ENCODE data around the gene SARDH.
"Not testable (repeated sequence)": the region's sequence is repeated elsewhere in the genome, so short reads cannot be mapped to it uniquely, and the experiment has no call there.

Gene SARDH

DNA sequence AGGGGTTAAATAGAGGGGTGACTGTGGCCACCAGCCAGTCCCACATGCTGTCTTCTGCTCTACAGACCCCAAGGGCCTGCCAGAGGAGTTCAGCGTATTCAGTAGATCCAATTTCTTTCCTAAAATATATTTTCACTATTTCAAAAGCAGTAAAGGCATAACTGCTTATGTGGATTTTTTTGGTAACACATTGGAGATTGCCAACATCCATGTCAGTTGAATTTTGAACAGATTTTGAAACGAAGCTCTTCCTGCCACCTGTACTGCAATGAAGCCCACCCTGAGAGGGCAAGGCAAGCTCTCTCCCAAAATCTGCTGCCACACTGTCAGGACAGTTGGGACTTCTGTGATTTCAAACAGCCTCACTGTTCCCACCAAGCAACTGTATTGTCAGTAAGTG lies 37.1 kb upstream of the SARDH start:
- no peak for DNase-seq

DNA sequence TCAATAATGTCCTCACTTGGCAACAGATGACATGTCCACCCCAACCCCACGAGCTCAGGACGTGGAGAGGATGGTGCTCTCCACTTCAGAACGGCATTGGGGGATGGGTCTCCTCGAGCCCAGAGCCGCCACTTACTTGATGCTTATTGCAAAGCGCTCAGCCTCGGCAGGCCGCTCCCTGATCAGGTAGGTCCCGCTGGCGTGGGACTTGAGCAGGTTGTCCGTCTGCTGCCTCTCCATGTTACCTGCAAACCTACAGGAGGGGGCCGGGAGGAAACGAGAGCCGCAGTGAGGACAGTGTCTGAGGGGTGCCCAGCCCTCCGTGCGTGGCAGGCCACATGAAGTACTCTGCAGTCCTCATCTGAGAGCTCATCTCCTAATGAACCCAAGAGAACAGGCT lies 36.6 kb upstream of the SARDH start:
- no peak for DNase-seq

DNA sequence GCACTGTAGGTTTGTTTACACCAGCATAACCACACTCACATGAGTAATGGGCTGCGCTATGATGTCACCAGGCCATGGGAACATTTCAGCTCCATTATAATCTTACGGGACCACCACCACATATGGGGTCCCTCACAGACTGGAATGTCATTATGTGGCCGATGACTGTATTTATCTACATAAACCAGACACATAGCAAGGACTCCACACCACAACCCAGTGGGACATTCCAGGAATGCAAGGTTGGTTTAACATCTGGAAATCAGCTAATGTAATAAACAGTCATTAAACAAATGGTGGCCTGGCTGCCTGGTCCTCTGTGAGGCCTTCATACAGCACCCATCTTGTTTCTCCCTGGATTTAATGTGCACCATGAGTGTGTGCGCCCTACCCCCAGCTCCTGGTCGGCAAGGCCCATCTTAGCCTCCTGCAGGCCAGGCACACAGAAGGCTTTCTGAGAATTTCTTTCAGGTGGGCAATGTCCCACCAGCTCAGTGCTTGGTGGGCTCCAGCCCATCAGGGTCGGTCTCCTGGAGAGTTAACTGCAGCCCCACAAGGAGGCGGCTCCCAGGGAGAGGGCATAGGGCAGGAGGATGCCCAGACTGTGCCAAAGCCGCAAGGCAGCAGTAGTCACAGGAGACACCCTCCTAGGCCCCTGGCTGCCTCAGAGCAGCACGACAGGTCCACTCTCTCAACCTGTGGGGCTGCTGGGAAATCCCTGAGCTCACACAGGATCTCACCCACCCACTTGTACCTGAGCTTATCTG lies 35.9 kb upstream of the SARDH start:
- no peak for DNase-seq

DNA sequence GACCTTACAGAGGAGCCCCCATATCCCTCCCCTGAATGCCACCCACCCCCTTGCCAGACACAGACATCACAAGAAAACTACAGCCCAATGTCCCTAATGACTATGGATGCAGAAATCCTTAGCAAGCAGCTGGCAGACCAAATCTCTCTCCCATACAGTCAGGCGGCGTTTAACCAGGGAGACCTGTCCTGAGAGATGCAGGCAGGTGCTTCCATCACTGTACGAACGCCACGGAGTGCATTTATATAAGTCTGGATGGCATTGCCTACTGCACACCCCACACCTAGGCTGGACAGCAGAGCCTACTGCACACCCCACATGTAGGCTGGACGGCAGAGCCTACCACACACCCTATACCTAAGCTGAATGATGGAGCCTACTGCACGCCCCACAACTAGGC lies 34.4 kb upstream of the SARDH start:
- DNase-seq = no peak

DNA sequence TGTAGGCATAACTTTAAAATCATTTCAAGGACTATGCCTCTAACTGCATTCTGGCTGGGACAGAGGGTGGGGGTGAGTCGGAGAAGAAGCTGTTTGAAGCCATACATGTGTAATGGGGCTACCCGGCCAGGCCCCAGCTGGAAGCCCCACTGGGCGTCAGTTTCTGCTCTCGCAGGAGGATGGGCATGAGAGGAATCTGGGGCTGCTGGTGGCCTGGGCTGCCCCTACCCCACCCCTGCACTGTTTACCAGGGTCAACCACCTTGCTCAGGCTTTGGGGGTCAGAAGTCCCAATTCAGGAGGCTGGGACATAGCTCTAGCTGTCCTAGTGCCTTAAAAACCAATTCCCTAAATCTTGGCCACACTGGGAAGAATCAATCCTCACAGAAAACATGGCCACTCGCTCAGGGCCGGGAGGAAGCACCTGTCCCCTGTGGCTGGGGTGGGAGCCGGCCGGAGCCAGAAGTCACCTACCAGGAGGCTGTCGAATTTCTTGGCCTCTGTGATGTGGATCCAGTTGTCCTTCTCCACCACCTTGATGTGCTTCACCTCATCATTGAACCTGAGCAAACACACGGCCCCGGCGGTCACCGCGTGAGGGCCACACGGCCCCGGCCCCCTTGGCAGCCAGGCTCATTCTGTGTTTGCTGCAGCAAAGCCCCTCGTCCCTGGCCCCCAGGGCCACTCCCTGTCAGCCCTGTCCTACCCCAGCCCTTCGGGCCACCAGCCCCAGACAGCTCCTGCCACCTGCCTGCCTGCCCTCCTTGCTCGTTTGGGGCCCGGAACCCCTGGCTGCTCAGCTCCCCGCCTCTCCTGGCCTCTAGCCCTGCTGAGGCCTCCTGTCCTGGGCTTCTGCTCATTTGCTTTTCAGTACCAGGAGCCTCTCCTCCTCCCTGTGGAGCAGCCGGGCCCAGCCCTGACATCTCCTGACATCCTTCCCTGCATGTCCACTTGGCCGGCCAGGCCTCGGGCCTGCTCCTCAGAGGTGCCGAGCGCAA lies 33.6 kb upstream of the SARDH start:
- DNase-seq = no peak

DNA sequence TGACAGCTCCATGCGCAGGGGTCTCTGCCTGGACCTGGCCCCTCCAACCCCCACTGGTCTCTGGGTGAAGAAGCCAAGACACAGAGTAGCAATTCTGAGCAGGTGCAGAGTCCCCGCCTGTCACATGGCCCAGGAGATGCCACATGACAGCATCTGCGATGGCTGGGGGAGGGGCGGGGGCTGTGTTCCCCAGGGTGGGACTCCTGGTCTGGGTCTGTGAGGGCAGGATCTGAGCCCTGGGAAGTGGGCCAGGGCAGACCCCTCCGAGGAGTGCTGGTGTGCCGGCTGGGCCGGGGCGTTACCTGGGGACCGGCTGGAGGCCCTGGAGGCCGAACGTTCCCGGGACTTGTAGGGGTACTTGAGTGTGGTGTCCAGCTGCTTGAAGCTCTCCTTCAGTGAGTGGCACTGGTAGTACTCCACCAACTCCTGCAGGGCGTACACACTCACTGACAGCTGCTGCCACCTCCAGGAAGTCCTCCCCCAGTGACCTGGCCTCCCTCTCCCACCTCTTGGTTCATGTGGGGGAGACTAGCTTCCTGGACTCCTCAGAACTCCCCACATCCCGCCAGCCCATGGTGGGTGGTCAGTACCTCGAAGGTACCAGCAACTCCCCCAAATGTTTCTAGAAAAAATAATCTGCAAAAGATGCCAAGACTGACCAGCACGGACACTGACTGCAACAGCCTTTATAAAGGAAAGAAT lies 32.1 kb upstream of the SARDH start:
- no peak for DNase-seq

DNA sequence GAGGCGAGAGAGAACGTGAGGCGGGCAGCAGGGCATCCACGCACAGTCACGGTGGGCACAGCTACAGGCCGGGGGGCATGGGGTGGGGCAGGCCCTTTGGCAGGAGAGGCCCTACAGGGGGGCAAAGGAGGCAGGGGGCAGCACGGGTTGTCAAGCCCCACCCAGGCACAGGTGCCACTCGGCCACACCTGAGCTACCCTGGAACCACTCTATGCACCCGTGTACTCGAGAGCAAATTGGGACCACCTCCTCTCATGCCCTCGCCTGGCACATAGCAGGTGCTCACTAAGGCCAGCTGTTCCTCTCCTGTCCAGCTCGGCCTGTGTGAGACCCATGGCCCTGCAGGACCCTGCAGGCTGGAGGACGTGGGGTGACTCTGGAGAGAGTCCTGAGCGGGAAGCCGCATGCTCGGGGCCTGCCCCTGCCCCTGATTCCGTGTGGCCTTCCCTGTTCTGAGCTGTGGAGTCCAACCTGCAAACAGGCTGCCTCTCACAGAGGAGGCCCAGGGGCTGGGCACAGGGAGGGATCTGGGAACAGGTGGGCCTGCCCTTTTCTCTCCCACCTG lies 31.4 kb upstream of the SARDH start:
- DNase-seq = no peak

DNA sequence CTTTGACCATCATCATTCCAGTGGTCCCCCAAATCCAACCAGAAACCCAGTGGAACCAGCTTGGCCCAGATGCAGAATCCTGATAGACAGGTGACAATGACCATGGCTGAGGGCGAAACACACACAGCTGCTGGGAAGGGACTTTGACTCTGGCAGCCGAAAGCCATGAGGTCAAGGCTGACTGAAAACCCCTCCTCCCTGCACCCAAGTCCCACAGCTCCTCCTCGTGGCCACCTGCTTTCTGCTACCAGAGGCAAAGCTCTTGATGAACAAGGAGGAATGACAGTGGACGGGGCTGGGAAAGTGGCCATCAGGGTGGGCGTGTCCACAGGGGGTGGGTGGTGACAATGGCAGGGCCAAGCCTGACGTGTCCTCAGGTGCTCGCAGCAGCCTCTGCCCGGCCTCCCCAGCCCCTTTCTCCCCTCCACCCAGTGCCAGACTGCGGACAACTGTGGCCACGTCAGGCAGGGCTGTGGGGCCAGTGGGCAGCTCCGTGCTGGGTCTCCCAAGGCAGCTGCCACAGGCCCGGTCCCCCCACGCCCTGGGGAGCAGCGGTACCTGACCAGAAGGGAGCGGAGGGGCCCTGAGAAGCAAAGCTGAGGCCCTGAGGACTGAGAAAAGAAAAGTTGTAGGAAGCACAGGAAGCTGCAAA lies 30.8 kb upstream of the SARDH start:
- DNase-seq = no peak

DNA sequence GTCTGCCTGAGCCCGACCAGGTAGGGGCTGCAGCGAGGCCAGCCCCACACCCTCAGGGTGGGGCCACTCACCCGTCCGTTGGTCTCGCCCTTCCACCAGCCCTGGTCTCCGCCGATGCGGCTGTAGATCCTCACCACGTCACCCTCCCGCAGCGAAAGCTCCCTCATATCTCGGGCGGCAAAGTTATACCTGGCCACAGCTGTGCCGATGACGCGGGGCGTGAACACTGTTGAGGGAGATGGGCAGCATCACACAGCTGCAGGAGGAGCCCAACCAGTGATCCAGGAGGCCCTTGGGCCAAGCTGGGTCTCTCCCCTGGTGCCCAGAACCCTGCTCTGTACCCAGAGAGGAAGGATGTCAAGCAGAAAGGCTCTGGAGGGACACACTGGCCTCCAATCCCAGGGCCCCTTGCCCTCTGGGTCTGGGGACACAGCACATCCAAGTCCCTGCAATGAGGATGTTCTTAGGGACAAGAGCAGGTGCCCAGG lies 30.3 kb upstream of the SARDH start:
- DNase-seq = no peak

DNA sequence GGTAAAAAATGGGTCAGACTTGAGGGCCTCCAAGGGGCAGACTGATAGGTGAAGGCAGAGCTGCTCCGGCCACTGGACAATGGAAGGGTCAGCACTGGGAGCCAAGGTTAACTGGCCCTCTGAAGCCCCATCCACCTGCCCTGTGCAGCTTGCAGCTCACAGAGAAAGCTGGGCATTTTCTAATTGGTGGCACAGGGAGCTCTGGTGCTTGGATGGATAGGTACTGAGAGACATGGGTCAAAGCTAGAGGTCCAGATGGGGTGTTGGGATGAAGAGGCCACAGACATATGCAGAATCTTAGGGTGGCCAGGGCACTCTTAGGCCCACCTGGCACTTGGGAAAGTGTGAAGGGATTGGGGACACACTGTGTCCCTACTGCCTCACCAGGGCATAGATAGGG lies 29.5 kb upstream of the SARDH start:
- DNase-seq = no peak

DNA sequence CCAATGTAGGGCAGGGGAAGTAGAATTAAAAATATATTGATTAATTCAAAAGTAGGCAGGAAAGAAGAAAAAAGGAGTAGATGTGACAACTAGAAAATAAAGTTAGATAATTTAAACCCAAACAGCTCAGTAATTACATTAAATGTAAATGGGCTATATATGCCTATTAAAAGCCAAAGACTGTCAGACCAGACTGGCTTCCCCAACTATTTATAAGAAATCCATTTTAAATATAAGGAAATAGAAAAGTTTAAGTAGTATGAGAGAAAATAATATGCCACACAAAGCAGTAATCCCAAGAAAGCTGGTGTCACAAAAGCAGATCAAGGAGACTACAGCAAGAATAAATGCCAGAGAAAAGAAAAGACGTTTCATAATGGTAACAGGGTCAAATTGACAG lies 28.9 kb upstream of the SARDH start:
- no peak for DNase-seq

DNA sequence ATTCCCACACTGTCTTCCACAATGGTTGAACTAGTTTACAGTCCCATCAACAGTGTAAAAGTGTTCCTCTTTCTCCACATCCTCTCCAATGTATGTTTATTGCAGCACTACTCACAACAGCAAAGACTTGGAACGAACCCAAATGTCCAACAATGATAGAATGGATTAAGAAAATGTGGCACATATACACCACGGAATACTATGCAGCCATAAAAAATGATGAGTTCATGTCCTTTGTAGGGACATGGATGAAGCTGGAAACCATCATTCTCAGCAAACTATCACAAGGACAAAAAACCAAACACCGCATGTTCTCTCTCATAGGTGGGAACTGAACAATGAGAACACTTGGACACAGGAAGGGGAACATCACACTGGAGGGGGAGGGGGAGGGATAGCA lies 28.1 kb upstream of the SARDH start:
- DNase-seq = not testable (repeated sequence)

DNA sequence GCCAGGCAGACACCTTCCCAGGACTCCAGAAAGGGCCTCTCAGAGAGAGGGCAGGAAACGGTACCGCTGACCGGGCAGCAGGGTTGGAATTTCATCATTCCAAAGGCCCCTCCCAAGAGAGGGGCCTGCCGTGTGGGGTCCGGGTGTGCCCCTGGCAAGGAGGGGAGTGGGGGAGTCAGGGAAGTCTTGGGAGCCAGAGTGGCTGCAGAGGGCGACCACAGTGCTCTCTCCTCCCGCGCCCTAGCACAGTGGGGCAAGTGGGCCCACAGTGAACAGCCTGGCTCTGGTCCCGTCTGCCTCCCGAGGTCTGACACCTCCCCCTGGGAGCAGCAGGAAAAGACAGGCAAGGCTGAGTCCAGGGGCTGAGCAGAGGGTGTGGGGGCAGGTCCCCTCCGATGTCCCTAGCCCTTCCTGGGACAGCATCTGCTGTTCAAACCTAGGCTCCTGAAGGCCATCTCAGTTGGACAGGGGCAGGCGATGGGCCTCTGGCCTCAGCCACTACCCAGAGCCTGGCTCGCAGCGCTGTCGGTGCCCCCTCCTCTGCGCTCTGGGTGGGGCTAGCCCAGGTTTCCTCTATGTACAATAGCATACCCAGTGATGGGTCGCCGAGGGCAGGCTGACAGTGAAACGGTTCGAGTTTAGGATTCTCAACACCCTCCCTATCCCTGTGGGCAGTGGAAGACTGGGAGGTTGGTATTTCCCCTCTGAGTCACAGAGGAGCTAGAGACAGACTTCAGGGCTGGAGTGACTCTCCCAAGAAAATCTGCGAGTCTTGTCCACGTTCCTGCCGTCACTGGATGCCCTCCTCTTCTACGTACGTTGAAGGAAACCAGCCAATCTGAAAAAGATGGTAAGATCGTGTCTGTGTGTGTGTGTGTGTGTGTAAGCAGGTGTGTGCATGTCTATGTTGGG lies 25.4 kb upstream of the SARDH start:
- no peak for DNase-seq

DNA sequence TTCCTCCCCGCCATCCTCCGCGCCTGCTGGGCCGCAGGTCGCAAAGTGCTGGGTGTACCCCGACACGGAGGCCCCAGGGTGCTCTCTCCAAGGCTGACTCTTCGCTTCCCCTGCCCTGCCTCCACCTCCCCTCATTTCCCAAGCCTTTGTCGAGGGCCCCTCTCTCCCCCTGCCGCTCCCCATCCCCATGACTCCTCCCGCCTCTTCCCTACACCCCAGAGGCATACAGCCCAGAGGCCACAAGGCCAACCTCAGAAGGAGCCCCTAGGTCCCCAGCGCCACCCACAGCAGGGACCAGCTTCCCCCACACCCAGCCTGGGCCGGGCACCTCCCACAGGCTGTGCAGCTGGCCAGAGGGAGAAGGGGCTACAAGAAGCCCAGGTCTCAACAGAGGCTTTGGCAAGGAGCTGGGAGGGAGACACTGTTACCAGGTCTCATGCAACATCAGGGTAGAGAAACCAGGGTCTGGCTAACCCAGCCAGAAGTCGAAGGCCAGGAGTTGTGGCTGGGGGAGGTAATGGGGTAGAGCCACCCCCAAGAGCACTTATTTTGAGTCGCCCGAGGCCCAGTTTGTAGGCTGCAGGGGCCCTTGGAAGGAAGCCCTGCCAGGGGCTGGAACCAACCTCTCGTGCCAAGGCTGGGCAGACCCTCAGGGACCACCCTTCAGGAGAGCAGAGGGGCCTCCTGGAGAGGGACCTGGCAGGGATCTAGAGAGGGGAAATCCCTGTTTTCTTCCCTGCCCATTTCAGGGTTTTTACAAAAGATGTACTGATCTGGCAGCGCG lies 24.5 kb upstream of the SARDH start:
- no peak for DNase-seq

DNA sequence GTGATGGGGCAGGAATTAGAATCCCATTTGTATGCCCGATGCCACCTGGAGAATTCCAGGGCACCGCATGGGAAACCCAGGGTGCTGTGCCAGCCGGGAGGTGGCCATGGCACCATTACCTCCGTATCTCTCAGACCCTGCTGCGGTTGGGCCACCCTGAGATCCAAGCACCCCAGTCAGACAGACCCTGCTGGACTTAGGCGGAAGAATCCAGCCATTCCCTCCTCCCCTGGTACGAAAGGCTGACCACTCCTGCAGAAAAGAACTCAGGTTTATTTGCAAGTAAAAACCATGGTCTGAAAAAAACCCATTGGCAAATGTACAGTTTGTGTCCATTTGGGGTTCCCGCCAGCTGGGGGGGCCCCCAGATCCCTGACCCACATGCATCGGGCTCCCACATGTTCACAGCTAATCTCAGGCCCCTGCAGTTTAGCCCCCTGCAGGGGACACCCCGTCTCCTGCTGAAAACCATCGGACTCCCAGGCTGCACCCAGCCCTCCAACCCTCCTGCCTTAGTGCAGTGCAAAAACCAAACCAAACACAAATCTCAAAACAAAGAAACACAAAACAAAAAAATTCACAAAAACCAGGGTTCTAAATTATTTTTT lies 23.6 kb upstream of the SARDH start:
- no peak for DNase-seq

DNA sequence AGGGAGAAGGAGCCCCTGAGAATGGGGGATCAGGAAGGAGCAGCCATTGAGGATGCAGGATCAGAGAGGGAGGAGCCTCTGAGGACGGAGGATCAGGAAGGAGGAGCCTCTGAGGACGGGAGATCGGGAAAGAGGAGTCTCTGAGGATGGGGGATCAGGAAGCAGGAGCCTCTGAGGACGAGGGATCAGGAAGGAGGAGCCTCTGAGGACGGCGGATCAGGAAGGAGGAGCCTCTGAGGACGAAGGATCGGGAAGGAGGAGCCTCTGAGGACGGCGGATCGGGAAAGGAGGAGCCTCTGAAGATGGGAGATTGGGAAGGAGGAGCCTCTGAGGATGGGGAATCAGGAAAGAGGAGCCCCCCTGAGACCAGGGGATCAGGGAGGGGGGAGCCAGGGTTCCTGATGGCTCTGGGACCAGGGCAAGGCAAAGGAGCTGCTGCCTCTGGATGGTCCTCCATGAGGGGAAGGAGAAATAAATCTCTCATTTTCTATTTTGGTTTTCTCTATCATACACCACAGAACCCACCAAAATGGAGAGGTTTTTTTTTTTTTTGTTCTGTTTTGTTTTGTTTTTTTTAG lies 22.6 kb upstream of the SARDH start:
- no peak for DNase-seq

DNA sequence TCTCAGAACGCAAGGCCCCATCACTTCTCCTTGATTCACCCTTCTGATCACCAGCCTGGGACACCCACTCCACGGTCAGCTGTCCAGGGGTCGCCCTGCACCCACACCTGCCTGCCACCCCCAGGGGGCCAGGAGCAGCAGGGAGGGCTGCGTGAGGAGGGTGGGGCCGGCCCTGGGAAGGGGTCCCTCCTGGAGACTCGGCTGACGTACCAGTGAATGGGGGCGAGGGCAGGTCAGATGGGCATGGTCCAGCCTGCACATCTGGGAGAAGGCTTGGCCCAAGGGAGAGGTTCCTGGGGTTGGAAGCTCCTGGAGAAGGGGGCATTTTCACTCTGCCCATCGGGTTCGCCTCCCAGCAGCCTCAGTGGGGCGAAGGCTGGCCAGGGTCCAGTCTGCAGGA lies 21.8 kb upstream of the SARDH start:
- DNase-seq = no peak

DNA sequence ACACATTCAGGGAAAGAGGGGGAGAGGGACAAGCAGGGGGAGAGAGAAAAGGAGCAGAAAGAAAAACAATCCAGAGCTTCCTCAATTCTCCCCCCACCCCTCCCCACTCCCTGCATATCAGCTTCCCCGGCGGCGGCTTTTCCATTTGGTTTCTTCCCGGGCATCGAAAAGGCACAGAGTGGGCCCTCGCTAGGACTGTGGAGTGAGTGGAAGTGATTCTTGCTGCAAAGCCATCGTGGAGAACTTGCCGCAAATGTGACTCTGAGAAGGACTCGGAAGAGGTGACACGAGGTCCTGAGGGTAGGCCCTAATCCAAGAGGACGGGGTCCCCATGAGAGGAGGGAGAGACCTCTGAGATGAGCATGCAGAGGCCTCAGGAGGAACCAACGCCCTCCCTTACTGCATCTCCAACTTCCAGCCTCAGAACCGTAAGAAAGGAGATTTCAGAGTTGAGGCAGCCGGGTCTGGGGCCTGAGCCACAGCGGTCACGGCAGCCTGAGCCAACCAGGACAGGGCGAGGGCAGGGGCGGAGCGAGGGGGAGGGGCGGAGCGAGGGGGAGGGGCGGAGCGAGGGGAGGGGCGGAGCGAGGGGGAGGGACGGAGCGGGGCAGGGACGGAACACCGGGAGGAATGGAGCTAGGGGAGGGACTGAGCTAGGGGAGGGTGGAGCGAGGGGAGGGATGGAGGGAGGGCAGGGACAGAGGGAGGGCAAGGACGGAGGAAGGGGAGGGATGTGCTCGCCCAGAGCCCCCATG lies 21.2 kb upstream of the SARDH start:
- DNase-seq = no peak

DNA sequence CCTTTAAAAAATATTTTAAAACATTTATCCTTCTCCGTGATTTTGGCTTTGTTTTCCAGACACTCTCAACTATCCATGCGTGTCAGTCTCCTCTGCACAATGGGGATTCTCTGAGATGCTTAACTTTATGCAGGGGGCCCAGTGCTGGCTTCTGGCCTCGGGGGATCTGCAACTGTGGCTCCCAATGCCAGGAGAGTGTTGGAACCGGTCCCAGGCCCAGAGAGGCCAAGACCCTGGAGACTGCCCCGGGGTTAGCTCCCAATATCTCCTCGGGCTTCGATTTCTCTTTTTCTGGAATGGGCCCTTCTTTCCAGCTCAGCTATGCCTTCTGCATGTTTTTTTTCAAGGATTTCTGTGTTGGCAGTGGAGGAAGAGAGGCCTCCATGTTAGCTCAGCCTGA lies 20.1 kb upstream of the SARDH start:
- no peak for DNase-seq
